Left hindlimb (tissue), 1 donor: Measurements from ENCODE around the gene TYK2.
A peak's percentile ranks its signal among the peaks of the same experiment; 100 is the strongest.
"Not testable (repeated sequence)": the region's sequence is repeated elsewhere in the genome, so short reads cannot be mapped to it uniquely, and the experiment has no call there.

Experiments
- DNase-seq: peaks from one replicate; pipeline ENCODE4 v3.0.0-alpha.2; 2018

TYK2 gene

GRCh38 chr19:10368101-10368803 lies 12.1 kb downstream of the TYK2 start:
- DNase-seq: no peak

GRCh38 chr19:10366950-10367512 lies 13.3 kb downstream of the TYK2 start:
- not testable (repeated sequence) for DNase-seq

- no peak for DNase-seq
Measured at GRCh38 chr19:10365518-10365917, 14.9 kb downstream of the TYK2 start.

- no peak for DNase-seq
Measured at GRCh38 chr19:10364644-10365043, 15.7 kb downstream of the TYK2 start.

- no peak for DNase-seq
Measured at GRCh38 chr19:10363789-10364281, 16.5 kb downstream of the TYK2 start.

GRCh38 chr19:10362259-10362658 lies 18.1 kb downstream of the TYK2 start:
- no peak for DNase-seq

- DNase-seq: no peak
Measured at GRCh38 chr19:10361569-10362011, 18.8 kb downstream of the TYK2 start.

- no peak for DNase-seq
Measured at GRCh38 chr19:10356431-10356830, 23.9 kb downstream of the TYK2 start.

GRCh38 chr19:10353793-10354391 lies 26.5 kb downstream of the TYK2 start:
- peak; percentile 48 for DNase-seq

- DNase-seq: peak; percentile 71
Measured at GRCh38 chr19:10352764-10353671, 27.4 kb downstream of the TYK2 start.

- no peak for DNase-seq
Measured at GRCh38 chr19:10346509-10346908, 33.9 kb downstream of the TYK2 start.

- DNase-seq: no peak
Measured at GRCh38 chr19:10344780-10345179, 35.6 kb downstream of the TYK2 start.

- DNase-seq: no peak
Measured at GRCh38 chr19:10343495-10343894, 36.9 kb downstream of the TYK2 start.

GRCh38 chr19:10339977-10340376 lies 40.4 kb downstream of the TYK2 start:
- no peak for DNase-seq

GRCh38 chr19:10339380-10339960 lies 40.9 kb downstream of the TYK2 start, which contains the start of gene ICAM3:
Gene ICAM3 (minus strand): TSS chr19:10339624. CDS start chr19:10339614, 10 bp downstream.
- DNase-seq: no peak

- DNase-seq: no peak
Measured at GRCh38 chr19:10338940-10339339, 41.4 kb downstream of the TYK2 start.

- not testable (repeated sequence) for DNase-seq
Measured at GRCh38 chr19:10336725-10337124, 43.6 kb downstream of the TYK2 start.

GRCh38 chr19:10335352-10335985 lies 44.9 kb downstream of the TYK2 start:
- no peak for DNase-seq

- peak; percentile 94 for DNase-seq
Measured at GRCh38 chr19:10334588-10335351, 45.6 kb downstream of the TYK2 start.

- no peak for DNase-seq
Measured at GRCh38 chr19:10333758-10334587, 46.4 kb downstream of the TYK2 start.
